ENCODE data around the gene FA2H.

The FA2H gene

DNA sequence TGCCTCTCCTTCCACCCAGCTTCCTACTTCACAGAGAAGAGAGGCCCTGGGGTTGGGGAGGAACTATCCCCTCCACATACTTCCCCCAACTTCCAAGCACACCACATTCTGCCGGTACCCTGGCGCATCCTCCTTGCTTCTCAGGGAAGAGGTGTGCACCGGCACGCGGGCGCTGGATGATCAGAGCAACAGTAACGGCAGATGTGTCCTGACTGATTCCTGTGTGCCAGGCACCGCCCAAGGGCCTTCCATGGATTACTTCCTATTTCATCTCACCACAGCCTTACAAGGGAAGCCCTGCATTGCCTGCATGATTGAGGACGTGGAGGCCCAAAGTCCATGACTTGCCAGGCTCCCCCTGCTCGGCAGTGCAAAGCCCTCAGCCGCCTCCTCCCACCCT is 52.9 kb downstream of the FA2H start:
- no peak for DNase-seq

DNA sequence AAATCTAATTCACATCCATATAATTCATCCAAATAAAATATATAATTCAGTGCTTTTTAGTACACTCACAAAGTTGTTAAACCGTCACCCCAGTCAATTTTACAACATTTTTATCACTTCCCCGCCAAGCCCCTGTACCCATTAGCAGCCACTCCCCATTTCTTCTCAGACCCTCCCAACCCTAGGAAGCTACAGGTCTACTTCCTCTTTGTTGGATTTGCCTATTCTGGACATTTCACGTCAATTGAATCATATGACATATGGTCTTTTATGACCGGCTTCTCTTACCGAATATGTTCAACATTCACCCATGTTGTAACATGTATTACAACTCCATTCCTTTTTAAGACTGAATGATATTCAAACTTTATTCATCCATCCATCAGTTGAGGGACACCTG is 54.0 kb downstream of the FA2H start:
- DNase-seq: no peak

DNA sequence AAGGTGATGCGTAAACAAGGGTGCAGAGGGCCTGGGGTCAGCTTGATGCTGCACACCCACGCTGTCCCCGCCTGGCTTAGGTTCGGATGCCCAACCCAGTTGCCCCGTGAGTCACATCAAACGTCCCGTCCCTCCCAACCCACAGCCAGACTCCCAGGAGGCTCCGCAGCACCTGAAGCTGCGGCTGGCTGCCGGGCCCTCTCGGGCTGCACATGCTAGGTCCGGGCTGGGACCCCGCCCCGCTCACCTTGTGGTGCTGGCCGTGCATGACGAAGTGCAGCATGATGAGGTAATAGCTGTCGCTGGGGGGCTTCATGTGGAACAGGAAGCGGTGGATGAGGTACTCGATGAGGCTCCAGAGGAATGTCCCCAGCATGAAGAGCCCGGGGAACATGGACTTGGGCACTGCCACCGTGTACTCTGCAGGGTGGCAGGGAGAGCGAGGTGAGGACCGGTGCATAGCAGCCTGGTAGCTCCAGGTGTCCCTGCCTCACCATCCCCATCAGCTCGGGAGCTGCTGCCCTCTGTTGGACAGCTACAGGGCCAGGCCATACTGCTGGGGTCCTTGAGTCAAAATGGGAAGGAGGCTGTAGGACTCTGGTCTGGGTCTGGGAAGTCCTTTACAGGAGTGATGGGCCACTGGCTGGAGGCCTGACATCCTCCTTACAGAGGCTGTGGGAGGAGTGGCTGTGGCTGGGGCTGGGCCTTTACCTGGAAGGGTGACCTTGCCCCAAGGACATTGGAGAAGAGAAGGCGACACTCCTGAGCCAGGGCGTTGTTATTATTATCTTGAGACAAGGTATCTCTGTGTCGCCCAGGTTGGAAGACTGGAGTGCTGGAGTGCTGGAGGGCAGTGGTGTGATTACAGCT is 55.6 kb downstream of the FA2H start:
- no peak for DNase-seq

DNA sequence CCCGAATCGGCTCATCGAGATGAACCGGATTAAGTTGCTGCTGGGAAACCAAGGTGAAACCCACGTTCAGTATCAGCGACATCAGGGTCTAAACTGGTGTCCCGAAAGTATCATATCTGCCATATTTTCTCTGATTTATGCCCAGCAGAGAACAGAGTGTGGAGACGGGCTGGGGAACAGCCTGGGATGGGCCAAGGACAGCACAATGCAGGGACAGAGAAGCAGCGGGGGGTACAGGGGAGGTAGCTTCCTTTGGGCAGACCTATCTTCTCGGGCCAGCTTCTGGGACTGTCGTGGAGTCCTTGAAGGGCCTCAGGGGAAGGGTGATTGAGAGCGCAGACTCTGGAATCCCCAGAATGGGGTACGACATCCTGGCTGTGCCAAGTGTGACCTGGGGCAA is 56.5 kb downstream of the FA2H start:
- DNase-seq: no peak

DNA sequence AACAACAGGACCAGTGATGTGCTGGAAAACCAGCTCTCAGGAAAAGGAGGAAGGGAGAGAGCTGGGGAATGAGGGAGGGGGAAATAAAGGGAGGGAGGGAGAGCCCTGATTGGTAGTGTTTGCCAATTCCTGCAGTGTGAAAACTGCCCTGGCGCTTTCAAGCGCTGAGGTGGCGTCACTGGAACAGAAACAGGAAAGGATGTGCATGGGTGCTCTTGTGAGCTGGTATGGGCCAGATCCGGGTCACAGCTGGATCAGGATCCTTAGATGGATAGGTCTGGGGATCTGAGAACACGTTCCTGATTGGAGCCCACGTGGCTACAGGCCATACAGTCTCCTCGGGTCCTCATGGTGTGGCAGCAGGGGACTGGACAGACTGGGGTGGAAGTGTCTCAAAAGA is 57.3 kb downstream of the FA2H start:
- no peak for DNase-seq

DNA sequence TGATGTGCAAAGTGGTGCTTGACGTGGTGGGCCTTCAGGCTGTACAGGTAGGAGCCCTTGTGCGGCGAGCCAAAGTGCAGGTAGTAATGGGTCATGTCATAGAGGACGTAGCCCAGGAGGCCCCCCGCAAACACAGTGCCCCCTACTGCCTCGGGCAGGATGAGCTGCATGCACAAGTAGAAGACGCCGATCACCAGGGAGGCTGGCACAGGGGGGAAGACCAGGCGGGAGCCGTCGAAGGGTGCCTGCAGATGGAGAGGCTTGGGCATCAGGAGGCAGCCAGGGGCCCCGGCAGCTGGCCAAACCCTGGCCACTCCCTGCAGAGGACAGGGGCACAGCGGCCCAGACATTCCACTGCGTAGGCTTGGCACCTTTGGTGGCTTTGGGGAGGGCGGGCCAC is 58.3 kb downstream of the FA2H start:
- DNase-seq: no peak

DNA sequence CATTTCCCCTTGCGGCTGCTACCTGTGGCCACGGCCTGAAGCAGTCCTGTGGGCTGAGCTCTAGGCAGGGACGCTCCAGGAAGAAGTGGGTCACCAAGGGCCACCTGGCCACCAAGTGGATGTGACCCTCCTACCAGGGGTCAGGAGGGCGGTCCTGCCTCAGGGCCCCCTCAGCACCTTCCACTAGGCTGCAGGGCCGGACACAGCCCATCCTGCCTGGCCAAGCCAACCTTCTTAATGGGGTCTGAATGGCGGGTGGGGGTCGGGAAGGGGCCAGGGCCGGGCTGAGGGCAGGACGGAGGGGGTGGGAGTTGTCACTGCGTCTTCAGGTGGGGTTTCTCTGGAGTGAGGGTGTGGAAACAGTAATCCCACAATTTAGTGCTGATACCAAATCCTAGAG is 60.7 kb downstream of the FA2H start:
- DNase-seq: no peak

DNA sequence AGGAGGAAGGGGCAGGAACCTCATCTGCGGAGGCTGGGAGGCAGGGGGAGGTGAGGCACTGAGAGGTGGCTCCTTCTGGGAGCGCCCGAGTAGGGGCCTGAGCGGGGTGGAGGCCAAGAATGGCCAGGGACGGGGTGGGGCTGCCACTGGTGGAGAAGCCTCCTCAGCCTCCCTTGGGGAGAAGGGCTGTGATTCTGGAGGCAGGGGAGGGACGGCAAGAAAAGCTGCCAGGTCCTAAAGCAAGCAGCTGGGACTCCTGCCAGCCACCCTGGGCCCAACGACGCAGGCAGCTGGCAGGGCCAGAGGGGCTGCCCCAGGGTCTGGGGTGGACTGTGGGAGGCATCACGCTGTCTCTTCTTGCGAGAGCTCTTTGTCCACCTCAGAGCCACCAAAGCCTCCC is 61.3 kb downstream of the FA2H start:
- DNase-seq: no peak

DNA sequence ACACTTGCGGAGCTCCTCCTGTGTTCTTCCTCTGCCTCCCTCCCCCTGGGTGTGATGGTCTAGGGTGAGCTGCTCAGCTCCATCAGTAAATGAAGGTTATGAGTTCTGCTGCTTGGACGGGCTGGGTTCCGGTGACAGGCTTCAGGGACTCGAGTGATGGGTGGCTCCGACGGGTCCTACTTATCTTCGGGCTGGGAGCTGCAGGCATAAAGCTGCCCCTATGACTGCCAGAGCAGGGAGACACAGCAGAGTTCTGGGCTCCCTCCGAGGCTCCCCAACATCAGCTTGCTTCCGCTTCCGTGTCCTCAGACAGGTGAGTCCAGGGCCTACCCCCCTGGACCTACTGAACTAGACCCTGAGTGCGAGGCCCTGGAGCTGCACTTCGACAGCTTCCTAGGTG is 62.7 kb downstream of the FA2H start:
- no peak for DNase-seq

DNA sequence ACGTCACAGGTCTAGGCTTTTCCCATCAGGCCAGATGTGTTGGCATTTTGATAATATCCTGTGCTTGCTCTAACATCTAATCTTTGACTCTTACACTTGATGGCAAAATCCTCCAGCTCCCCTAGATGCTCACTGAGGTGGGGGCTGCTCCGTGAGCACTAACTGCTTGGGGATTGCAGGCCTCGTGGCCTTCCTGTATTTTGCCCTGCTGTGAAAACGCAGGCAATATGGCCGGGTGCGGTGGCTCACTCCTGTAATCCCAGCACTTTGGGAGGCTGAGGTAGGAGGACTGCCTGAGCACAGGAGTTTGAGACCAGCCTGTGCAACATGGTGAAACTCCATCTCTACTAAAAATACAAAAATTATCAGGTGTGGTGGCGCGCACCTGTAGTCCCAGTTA is 64.2 kb downstream of the FA2H start:
- DNase-seq: no peak

DNA sequence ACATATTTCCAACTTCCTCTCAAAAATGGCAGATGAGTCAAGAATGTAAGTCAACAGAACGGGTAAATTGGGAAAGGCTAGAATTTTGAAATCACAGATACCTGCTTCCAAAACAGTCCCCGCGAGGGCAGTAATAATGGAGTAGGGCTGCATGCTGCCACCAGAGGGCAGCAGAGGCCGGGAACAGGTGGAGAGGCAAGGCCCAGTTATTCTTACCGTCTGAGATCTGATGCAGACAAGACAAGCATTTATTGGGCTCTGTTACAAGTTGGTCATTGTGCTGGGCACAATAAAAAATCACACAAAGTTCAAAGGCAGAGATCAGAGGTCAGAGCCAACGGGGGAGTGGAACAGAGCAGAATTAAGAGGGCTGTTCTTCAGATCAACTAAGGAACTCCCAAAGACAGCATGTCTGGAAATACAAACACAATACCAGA is 65.2 kb downstream of the FA2H start:
- peak; percentile 21 to 42 for DNase-seq

DNA sequence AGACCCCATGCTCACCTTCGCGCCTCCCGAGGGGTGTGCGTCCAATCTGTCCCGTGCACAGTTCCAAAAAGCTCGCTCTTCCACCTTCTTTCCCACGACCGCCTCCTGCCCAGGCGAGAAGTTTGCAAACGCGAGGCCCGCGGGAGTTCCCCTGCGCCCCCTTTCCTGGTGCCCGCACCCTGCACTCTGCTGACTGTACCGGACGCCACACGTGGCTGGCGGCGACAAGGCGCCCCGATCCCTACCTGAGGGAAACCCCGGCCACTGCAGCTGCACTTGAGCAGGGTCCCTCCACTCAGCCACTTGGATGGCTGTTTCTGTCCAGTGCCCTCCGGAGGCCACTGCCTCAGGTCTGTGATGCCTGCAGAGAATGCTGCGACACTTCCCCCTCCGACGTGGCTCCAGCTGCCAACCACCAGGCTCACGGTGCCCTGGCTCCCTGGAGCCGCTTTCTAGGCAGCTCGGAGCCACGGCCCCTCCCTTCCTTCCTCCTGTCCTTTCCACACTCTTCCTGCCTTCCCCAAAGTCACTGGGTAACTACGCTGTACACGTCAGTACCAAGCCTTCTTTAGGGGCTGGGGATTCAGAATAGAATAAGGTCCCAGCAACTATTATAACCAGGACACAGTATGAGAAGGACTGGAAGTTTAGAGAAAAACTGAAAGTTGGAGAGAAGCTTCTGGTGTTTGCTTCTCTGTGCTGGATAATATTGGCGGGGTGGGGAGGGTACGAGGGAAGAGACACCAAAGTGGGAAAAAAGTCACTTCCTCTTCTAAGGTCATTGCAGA is 74.0 kb downstream of the FA2H start, which contains the start of gene MLKL:
TSS of gene MLKL (minus strand) at position 425 of the 788 bp plus-strand sequence. CDS start 5,105 bp downstream, outside the sequence.
- DNase-seq: no peak

DNA sequence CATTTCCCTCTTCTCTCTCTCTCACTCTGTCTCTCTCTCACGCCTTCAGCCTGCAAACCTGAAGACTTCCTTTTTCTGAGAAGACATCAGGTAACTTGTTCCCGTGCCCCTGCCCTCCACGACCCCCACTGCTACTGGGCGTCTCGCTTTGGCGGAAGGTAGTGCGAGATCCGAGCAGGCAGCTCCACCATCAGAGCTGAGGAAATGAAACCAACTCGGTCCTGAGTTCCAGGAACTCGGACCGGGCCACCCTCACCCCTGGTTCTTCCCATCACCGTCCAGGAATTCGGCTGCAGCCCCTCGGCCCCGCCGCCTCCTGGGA is 74.5 kb downstream of the FA2H start:
- DNase-seq: no peak

DNA sequence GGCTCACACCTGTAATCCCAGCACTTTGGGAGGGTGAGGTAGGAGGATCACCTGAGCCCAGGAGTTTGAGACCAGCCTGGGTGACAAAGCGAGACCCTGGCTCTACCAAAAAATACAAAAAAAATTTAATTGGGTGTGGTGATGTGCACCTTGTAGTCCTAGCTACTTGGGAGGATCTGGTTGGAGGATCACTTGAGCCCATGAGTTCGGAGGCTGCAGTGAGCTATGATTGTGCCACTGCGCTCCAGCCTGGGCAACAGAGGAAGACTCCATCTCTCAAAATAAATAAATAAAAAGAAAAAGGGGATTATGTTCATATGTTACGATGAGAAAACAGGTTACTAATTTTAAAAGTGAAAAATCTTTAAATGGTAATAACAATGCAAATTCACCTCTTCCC is 75.0 kb downstream of the FA2H start:
- no peak for DNase-seq

DNA sequence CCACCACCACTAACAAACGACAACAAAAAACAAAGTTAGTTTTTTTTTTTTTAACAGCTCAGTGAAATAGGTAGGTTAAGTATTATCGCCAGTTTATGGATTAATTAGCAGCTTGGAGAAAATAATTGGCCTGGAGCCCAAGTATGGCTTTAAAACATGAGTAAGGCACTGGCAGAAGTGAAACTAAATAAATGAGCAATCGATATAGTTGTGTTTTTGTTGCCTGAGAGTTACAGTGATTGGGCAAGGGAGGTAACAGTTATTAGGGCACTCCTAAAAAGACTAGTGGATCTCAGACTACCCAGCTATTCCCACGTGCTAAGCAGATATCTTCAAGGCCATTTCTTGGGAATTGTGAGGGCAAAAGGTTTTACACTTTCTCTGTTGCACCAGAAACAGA is 76.4 kb downstream of the FA2H start:
- DNase-seq: no peak

DNA sequence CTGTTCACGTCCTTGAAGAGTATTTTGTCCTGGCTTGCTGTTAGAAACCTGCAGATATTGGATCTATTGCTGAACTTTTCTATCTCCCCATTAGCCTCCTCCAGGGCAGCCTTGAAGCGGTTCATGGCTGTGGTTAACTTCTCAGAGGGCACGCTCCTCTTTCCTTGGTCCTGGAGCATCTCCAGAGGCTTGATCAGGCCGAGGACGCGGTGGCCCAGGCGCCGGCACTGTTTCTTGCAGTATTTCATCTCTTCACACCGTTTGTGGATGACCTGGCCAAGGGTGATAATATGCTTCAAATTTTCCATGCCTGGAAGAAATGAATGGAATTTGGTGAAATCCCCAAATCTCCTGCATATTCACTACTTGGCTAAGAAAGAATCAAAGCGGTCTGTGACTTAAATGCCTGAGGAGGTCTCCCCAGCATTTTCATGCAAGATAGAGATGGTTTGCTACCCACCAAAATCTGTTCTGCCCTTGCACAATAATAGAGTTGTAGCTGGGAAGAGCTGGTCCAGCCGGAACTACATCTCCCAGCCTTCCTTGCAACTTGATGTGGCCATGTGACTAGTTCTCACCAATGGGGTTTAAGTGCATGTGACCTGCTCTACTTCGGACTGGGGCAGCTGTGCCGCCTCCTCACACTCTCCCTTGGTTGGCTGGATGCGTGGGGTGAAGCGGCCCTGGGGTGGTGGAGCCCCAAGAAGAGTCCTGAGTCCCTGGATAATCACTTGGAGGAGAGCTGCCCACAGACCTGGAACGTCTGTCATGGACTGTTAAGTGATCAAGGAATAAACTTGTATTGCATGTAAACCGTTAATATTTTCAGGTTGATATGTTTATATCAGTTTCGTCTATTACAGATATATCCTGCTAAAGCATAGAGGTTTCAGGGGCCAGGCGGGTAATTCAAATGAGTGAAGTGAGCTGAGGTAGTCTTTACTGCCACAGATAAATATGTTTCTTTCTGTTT is 78.9 kb downstream of the FA2H start:
- DNase-seq: no peak

DNA sequence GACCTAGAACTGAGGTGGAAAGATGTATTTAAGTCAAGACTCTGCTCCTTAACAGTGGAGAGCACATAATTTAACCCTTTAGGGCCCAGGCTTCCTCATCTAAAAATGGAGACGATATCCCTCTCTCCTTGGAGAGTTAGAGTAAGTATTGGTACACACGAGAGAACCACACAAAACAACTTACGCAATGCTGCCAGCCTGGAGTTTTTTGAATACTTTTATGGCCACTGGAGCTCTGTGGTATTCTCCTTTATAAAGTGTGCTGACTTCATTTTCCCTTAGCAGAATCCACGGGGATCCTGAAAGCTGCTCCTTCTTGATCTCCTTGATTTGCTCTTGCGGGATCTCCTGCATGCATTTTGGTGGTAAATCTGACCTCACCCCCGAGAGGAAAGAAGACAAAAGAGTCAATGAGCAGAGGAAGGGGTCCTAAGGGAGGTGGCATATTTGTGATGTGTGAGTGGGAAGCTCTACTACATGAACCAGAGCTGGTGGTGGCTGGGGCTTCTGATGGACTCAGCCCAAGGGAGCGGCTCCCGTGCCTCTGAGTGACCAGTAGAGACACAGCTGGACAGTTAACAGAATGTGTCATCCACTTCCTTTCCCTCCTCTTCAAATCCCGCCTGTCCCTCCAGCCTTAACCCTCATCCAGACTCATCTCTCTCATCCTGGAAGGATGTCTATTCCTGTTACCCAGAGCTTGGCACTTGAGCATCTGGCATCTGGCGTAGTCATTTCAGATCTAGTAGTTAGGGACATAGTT is 83.3 kb downstream of the FA2H start:
- DNase-seq: no peak

DNA sequence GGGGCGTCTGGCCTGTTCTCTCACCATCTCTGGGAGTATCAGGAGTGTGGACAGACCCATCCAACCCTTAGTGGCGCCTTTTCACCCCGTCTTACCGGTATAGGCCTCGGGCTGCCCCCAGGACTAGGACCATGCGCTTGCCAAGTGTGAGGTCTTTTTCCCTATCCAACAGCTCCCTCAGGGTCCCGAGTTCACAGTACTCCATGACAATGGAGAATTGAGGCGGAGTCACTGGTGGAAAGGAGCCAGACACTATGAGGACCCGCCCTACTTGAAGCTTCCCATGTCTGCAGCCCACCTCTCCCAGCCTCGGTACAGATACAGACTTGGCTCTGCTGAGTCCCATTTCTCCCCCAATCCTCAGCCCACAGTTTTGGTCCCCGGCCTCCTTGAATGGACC is 92.1 kb downstream of the FA2H start:
- DNase-seq: no peak

DNA sequence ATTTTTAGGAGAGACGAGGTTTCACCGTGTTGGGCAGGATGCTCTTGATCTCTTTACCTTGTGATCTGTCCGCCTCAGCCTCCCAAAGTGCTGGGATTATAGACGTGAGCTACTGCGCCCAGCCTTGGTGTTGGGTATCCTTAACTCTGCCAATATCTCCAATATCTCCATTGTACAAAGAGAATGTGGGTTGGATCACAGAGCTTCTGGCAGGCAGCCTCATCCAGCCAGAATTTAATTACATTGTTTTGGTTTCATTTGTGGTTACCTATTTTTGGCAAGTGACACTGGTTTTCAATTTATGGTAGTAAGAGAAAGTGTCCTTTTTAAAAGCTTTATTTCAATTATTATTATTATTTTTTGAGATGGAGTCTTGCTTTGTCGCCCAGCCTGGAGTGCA is 93.9 kb downstream of the FA2H start:
- DNase-seq: no peak

DNA sequence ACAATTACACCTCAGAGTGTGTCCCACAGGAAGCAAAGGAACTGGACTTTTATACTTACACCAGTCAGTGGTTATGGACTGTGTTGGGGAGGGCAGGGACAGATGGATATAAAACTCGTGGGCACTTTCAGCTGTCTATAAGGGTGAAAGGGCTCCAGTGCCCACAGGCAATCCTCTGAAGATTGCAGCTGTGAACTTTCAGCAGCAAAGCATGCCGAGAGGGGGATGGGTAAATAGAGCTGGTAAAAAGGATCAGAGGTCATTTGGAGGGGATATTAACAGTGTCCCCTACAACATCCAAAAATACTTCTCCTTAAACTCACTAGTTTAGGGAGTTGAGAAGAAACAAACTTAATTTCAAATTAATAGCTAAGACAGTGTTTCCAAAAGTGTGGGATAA is 94.6 kb downstream of the FA2H start:
- no peak for DNase-seq

DNA sequence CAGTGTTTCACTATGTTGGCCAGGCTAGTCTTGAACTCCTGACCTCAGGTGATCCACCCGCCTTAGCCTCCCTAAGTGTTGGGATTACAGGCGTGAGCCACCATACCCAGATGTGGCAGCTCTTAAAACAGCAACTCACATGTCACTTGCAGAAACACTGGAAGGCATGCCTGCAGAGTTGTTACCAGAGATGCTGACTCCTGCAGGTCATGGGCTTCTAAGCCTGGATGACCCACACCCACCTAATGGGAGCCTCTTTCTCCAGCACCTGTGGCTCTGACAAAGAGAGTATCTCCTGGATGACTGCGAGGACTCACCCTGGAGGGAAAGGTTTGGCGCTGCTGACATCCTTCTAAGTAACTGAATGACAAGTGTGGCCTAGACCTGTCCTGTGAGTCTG is 96.8 kb downstream of the FA2H start:
- DNase-seq: no peak

DNA sequence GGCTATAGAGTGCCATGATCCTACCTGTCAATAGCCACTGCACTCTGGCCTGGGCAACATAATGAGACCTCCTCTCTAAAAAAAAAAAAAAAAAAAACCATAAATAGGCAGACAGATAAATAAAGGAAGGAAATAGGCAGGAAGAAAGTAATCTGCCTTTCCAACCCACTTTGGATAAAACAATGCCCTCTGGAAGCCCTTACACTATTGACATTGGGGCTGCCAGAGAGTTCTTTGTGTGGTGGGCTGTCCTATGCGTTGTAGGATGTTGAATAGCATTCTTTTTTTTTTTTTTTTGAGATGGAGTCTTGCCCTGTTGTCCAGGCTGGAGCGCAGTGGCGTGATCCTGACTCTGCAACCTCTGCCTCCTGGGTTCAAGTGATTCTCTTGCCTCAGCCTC is 100.7 kb downstream of the FA2H start:
- DNase-seq: no peak
